GM13977 (cell line): ENCODE results near the gene RGS11.

Experiments used
- DNase-seq: peaks from one replicate; pipeline ENCODE4 v3.0.0; 2012; ENCODE audit warnings: low spot score
- in situ Hi-C: fragments of 300-500 bp; cut with MboI; formaldehyde crosslinking; loops from one replicate; pipeline ENCODE4 v1.12.0; 2022; ENCODE audit warnings: low sequenced_read_pairs, low pct_unique_long_range_greater_than_20kb, mixed read lengths, inconsistent platforms; ENCODE audit not compliant: unreplicated experiment
- TF ChIP-seq, protein P1 (sequence below): IDR thresholded peaks from 2 replicates; pipeline ENCODE4 v1.5.1; 2012; ENCODE audit warnings: mild to moderate bottlenecking, control low read depth; ENCODE audit not compliant: insufficient read depth; ENCODE audit errors: extremely low read depth, missing control alignments

Gene RGS11

DNA sequence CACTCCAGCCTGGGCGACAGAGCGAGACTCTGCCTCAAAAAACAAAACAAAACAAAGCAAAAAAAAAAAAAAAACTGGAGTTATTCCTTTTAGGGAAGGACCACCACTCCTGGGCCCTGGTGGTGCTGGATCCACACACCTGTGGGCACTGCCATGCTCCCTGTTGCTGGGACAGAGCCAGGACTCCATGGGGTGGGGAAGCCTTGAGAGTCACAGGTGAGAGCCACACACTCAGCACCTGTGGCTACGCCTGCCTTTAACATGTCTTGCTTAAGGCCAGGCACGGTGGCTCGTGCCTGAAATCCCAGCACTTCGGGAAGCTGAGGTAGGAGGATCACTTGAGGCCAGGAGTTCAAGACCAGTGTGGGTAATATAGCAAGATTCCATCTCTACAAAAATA, 25.5 kb upstream of the RGS11 start:
- TF ChIP-seq, protein P1, sequence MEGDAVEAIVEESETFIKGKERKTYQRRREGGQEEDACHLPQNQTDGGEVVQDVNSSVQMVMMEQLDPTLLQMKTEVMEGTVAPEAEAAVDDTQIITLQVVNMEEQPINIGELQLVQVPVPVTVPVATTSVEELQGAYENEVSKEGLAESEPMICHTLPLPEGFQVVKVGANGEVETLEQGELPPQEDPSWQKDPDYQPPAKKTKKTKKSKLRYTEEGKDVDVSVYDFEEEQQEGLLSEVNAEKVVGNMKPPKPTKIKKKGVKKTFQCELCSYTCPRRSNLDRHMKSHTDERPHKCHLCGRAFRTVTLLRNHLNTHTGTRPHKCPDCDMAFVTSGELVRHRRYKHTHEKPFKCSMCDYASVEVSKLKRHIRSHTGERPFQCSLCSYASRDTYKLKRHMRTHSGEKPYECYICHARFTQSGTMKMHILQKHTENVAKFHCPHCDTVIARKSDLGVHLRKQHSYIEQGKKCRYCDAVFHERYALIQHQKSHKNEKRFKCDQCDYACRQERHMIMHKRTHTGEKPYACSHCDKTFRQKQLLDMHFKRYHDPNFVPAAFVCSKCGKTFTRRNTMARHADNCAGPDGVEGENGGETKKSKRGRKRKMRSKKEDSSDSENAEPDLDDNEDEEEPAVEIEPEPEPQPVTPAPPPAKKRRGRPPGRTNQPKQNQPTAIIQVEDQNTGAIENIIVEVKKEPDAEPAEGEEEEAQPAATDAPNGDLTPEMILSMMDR, result no peak
- DNase-seq, result no peak
- in situ Hi-C loops, result no loop called here

DNA sequence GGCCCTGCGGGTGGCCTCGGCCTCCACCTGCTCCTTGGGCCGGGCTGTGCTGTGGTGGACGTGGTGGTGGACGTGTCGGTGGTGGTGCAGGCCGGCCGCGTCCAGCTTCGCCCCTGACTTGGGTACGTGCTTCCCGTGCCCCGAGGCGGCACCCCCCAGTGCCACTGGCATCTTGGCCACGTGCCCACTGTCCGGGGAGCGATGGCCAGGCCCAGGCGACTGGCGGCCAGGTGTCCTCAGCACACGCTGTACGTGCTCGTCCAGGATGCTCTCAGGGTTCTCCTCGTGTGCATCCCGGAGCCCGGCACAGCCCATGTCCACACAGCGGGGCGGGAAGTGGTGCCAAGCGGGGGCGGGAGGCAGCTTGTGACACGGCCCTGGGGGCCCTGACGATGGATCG, 22.1 kb upstream of the RGS11 start:
- in situ Hi-C loops, result no loop called here
- DNase-seq, result no peak
- TF ChIP-seq, protein P1, result no peak

DNA sequence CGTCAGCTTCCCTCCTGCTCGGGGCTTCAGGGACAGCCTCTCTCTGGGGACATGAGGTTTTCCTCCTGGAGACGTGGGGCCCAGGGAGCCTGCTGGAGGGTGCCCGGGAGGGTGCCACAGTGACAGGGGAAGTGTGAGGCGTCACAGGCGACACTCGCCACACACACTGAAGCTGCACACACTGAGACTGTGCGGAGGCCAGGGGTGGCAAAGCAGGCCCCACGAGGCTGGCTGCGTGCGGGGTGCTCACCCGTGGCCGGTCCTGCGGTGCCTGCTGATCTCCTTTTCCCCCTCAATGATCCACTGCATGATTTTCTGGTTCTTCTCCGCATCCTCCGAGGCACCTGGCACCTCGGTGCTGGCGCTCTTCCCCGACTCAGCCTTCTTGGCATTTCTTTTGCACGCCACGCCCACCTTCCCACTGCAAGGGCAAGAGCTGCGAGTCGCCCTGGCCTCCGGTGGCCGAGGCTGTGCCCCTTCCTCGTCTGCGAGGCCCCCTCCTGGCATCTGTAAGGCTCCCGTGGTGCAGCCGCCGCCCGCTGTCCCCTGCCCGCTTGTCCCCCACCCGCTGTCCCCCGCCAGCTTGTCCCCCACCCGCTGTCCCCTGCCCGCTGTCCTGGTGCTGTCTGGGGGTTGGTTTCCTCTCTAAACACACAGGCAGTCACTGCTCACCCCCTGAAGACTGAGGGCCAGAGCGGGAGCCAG, 21.2 kb upstream of the RGS11 start:
- TF ChIP-seq, protein P1, result no peak
- in situ Hi-C loops, result no loop called here
- no peak for DNase-seq

DNA sequence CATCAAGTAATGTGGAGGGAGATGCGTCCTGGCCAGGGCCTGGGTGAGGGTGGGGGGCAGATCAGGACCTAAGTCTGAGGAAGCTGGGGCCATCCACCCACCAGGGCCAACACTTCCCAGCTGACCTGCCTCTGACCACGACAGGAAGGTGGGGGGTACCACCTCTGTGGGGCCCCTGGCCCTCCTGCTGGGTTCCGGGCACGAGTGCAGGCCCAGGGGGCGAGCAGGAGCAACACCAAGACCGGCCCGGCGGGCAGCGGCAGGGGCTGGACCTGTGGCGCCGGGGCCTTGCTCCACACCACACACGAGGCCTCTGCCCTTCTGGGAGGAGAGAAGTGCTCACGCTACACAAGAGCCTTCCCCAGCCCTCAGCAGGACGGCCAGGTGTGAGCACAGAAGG, 20.5 kb upstream of the RGS11 start:
- TF ChIP-seq, protein P1, result no peak
- DNase-seq, result no peak
- in situ Hi-C loops, result no loop called here

DNA sequence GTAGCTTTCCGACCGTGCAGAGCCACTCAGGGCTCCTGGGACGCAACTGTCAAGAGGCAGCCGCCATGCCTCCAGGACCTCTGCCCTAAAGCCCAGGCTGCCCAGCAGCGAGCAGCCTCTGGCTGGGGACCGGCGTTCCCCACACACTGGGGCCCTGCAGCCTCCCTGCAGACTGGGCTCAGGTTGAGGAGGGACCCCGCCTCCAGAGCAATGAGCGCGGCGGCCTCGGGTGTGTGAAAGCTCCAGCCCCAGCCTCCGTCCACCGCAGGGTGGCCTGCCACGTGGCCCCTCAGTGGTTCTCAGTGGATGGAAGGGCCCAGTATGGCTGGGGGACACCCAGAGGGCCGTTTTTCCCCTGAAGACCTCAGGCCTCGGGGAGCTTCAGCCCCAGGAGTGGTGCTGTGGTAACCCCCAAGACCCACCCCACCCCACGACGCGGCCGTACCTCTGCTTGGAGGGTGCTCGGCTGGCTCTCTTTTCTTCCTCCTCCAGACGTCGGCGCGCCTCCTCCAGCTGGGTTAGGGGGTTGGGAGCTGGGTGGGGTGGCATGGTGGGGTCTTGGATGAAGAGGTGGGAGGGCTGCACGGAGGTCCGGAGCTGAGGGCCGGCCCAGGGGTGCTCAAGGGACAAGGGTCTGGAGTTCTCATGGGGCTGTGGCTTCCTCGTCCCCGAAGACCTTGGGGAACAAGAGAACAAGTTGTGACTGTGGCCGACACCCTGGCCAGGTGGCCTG, 17.5 kb upstream of the RGS11 start:
- TF ChIP-seq, protein P1, result no peak
- in situ Hi-C loops, result no loop called here
- no peak for DNase-seq

DNA sequence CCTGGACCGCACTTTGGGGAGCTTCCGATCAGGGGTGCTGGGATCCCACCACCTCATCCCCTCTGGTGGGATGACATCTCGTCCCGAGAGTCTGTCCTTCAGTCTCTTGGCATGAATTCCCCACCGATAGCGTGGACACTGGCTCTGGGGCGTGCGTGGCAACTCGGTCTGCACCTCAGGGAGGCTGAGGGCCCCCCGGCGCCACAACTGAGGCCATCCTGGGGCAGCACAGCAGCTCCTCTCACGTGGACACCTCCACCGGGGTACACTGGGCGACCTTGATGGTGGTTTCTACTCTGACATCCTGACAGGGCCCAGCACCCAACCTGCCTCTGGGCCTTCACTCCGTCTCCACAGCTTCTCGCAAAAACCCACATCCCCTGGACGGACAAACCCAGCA, 15.8 kb upstream of the RGS11 start:
- in situ Hi-C loops, result no loop called here
- DNase-seq, result no peak
- TF ChIP-seq, protein P1, result no peak
